Trophoblast cell (in vitro differentiated cells and primary cell): ENCODE measurements around the gene GSN.

Experiments used
- DNase-seq, 2 donors: peaks; one replicate each; pipeline ENCODE4 v3.0.0-alpha.2; 2016
- H2AFZ ChIP-seq: 2 replicates; pipeline ENCODE4 v1.6.1; 2013; ENCODE audit warnings: low read length, moderate library complexity, mild to moderate bottlenecking; ENCODE audit not compliant: insufficient read depth, poor library complexity
- H2AK5ac ChIP-seq: 2 replicates; pipeline ENCODE4 v1.6.1; 2013; ENCODE audit warnings: mild to moderate bottlenecking, low read length
- H2BK120ac ChIP-seq: 2 replicates; pipeline ENCODE4 v1.6.1; 2013; ENCODE audit warnings: low read length, mild to moderate bottlenecking, moderate library complexity; ENCODE audit not compliant: insufficient read depth, poor library complexity
- H2BK12ac ChIP-seq: 2 replicates; pipeline ENCODE4 v1.6.1; 2013; ENCODE audit warnings: mild to moderate bottlenecking, low read length, moderate library complexity
- H2BK5ac ChIP-seq: 2 replicates; pipeline ENCODE4 v1.6.1; 2013; ENCODE audit warnings: low read length, low read depth, moderate library complexity, mild to moderate bottlenecking; ENCODE audit not compliant: poor library complexity
- H3K14ac ChIP-seq: 2 replicates; pipeline ENCODE4 v1.6.1; 2013; ENCODE audit warnings: mild to moderate bottlenecking, low read length
- H3K18ac ChIP-seq: 2 replicates; pipeline ENCODE4 v1.6.1; 2013; ENCODE audit warnings: mild to moderate bottlenecking, low read length
- H3K23ac ChIP-seq: 2 replicates; pipeline ENCODE4 v1.6.1; 2013; ENCODE audit warnings: low read length
- H3K27ac ChIP-seq: 2 replicates; pipeline ENCODE4 v1.5.1; 2013; ENCODE audit warnings: low read depth, mild to moderate bottlenecking, inconsistent platforms, low read length, moderate library complexity
- H3K27me3 ChIP-seq: 2 replicates; pipeline ENCODE4 v1.6.1; 2013; ENCODE audit warnings: inconsistent platforms, mild to moderate bottlenecking, low read length, moderate library complexity; ENCODE audit not compliant: insufficient read depth
- H3K36me3 ChIP-seq, 2 experiments: 1 replicate in 1 of 2; 2 replicates in 1 of 2; pipeline ENCODE4 v1.6.1; 2013; ENCODE audit warnings: low read length in 2 of 2, mild to moderate bottlenecking in 2 of 2, moderate library complexity in 1 of 2; ENCODE audit not compliant: insufficient read depth in 2 of 2, control insufficient read depth in 1 of 2
- H3K4ac ChIP-seq: 2 replicates; pipeline ENCODE4 v1.6.1; 2013; ENCODE audit warnings: low read depth, mild to moderate bottlenecking, low read length, moderate library complexity
- H3K4me1 ChIP-seq, 2 experiments: 1 replicate in 1 of 2; 2 replicates in 1 of 2; pipeline ENCODE4 v1.6.1; 2013; ENCODE audit warnings: low read length in 2 of 2, mild to moderate bottlenecking in 2 of 2, moderate library complexity in 1 of 2; ENCODE audit not compliant: insufficient read depth in 2 of 2, control insufficient read depth in 1 of 2
- H3K4me2 ChIP-seq: 2 replicates; pipeline ENCODE4 v1.6.1; 2013; ENCODE audit warnings: inconsistent platforms, mild to moderate bottlenecking, low read length, moderate library complexity
- H3K4me3 ChIP-seq: 2 replicates; pipeline ENCODE4 v1.5.1; 2013; ENCODE audit warnings: mild to moderate bottlenecking, low read depth, low read length, inconsistent platforms
- H3K79me1 ChIP-seq: one replicate; pipeline ENCODE4 v1.6.1; 2013; ENCODE audit warnings: low read length
- H3K79me2 ChIP-seq: 2 replicates; pipeline ENCODE4 v1.6.1; 2013; ENCODE audit warnings: low read length, mild to moderate bottlenecking; ENCODE audit not compliant: control insufficient read depth, insufficient read depth, poor library complexity
- H3K9ac ChIP-seq: 2 replicates; pipeline ENCODE4 v1.6.1; 2013; ENCODE audit warnings: mild to moderate bottlenecking, low read length
- H3K9me3 ChIP-seq: 2 replicates; pipeline ENCODE4 v1.6.1; 2013; ENCODE audit warnings: low read depth, mild to moderate bottlenecking, control low read depth, inconsistent platforms, low read length; ENCODE audit not compliant: insufficient read depth
- H4K12ac ChIP-seq: 2 replicates; pipeline ENCODE4 v1.6.1; 2013; ENCODE audit warnings: low read depth, mild to moderate bottlenecking, low read length, moderate library complexity
- H4K8ac ChIP-seq: 2 replicates; pipeline ENCODE4 v1.6.1; 2013; ENCODE audit warnings: low read depth, mild to moderate bottlenecking, low read length, moderate library complexity
- H4K91ac ChIP-seq: one replicate; pipeline ENCODE4 v1.6.1; 2013; ENCODE audit warnings: low read depth, mild to moderate bottlenecking, low read length, moderate library complexity
- WGBS: extraction: QIAGEN DNeasy Blood & Tissue Kit; methylation state at CpG from one replicate; pipeline ENCODE4 v1.1.7; 2013; ENCODE audit warnings: missing lambda C conversion rate; ENCODE audit not compliant: insufficient read length, insufficient coverage; ENCODE audit errors: extremely low coverage; 5-methylcytosine and 5-hydroxymethylcytosine counted together

The GSN gene

DNA sequence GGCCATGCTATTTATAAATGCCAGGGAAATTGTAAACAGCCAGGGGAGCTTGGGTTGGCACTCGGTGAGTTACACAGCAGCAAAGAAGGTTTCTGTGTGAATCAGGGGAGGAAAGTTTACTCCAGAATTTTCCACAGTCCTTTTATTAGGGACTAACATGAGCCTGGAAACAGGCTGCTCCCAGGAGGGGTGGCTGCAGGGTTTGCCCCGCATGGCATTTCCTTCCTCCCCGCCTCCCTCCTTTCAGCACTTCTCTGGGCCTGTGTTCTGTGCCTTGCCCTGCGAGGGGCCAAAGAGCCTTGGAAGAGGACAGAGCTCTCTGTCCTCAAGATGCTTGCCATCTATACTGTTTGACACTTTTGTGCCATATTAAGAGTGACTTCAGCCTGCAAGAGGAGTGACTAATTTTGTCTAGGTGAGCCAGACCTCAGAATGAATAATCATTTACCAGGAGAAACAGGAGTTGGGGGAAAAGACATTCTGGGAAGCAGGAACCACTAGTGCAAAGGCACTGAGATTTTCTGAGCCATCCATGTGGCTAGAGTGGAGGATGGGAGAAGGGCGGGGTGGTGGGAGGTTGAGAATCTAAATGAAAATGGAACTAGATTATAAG is 1.8 kb downstream of the GSN start:
- peak in 1 of 2 donors; percentile 16 for DNase-seq
- Histone ChIP-seq H3K79me1 (peaks cover 18% of the 10 kb centered on the region), H3K4me1 (peaks cover 25 to 41% of the 10 kb centered on the region in 2 experiments), H4K12ac (peak overlapping the region; percentile 47), H3K9me3 (peaks cover 4% of the 10 kb centered on the region), H3K4ac (no peak overlapping the region), H3K18ac (peak overlapping the region; percentile 90), H3K23ac (no peak overlapping the region), H2AFZ (no peak overlapping the region), H3K9ac (no peak overlapping the region), H4K8ac (no peak overlapping the region), H3K27ac (peak overlapping the region; percentile 16), H4K91ac (peak overlapping the region; percentile 36), H2BK12ac (no peak overlapping the region), H3K36me3 (no peaks in the 10 kb centered on the region), H3K4me3 (no peak overlapping the region), H3K14ac (no peak overlapping the region), H2BK5ac (no peak overlapping the region), H2AK5ac (no peak overlapping the region), H3K79me2 (peaks cover 5% of the 10 kb centered on the region), H2BK120ac (no peak overlapping the region), H3K4me2 (peak overlapping the region; percentile 97), H3K27me3 (no peaks in the 10 kb centered on the region)
- 100% methylated on average over 1 of the region's 5 CpGs for WGBS

DNA sequence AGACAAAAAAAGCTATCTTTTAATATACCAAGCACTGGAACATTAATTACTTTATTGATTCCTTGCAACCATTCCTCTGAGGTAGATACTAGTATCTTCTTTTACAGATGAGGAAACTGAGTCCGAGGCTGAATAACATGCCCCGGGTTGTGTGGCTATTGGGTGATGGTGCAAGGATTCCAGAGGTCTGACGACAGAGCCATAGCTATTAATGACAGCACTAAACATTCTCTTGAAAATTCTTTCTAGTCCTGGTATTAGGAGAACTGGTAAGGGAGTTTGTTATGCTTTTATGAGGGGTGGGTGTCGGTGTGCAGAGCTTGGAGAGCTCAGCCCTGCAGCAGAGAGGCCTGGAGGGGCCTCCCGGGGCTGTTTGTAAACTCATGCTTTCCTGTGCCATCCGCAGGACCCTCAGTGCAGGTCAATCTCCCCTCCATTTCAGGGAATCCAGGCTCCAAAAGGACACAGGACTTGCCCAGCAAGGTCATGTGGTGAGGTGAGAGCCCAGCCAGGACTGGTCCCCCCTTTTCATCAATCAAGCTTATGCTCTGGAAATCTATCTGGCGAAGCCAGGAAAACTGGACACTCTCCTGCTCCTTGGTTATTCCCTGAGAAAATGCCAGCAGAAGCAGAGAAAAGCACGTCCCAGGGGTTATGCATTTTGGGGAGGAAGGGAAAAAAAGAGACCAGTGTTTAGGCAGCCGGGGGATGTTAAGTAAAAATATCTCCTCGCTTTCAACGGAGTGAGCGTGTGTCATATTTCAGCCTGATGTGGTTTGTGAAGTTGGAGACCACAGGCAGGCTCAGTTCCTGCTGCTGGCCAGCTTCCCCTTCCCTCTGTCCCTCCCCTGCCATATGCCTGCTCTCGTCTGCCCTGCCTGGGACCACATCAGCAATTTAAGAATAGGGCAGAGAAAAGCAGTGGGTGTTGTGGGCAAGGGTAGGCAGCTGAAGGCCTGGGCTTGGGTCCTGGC is 3.7 kb downstream of the GSN start:
- Histone ChIP-seq H2BK12ac (no peak overlapping the region), H3K4me3 (no peak overlapping the region)
- DNase-seq, result peak; percentile 60 to 74

DNA sequence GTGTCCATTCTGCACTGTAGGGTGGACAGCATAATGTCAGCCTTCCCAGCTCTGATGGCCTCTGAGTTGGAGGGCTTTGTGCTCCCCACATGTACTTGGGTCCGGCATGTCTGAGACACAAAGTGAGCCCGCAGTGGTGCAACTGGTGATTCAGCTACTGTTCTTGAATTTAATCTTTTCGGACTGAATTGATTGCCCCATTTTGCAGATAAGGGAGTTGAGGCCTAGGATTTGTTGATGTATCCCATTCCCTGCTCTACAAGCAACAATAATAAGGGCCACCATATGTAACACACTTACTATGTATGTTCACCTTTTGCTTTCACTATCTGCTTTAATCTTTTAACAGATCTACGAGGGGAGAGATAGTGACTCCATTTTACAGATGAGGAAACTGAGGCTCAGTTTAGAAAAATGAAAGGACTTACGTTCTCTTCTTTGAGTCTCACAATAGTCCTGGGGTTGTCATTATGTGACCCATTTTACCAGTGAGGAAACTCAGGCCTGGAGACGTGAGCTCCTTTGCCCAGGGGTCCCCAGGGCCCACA is 4.5 kb downstream of the GSN start:
- Histone ChIP-seq H4K91ac (peak overlapping the region; percentile 23), H3K4me2 (no peak overlapping the region), H3K4ac (no peak overlapping the region), H2AK5ac (no peak overlapping the region), H3K79me2 (peaks cover 5% of the 10 kb centered on the region), H4K8ac (no peak overlapping the region), H3K36me3 (no peaks in the 10 kb centered on the region), H3K4me3 (no peak overlapping the region), H3K27me3 (no peaks in the 10 kb centered on the region), H3K9ac (no peak overlapping the region), H3K14ac (peak overlapping the region; percentile 32), H2AFZ (no peak overlapping the region), H2BK120ac (no peak overlapping the region), H2BK5ac (peak overlapping the region; percentile 41), H3K27ac (peak overlapping the region; percentile 2), H3K9me3 (peaks cover 4% of the 10 kb centered on the region), H2BK12ac (no peak overlapping the region), H3K23ac (no peak overlapping the region), H3K79me1 (peaks cover 18% of the 10 kb centered on the region), H3K4me1 (peaks cover 25 to 39% of the 10 kb centered on the region in 2 experiments), H3K18ac (peak overlapping the region; percentile 46), H4K12ac (no peak overlapping the region)
- peak in 1 of 2 donors; percentile 9 for DNase-seq
- no CpG with 5 or more reads among the region's 6 CpGs for WGBS

More for the DNA sequence above, 3.7 kb downstream of the GSN start:
- Histone ChIP-seq H4K12ac (no peak overlapping the region), H4K91ac (peak overlapping the region; percentile 23), H3K4me2 (peak overlapping the region; percentile 18), H4K8ac (no peak overlapping the region), H3K36me3 (no peaks in the 10 kb centered on the region), H3K14ac (peak overlapping the region; percentile 32), H3K9me3 (peaks cover 4% of the 10 kb centered on the region), H2AFZ (no peak overlapping the region), H2BK120ac (no peak overlapping the region), H3K79me2 (peaks cover 5% of the 10 kb centered on the region), H2BK5ac (peak overlapping the region; percentile 41), H3K27ac (peak overlapping the region; percentile 53), H3K79me1 (peaks cover 18% of the 10 kb centered on the region), H2AK5ac (no peak overlapping the region), H3K4me1 (peaks cover 25 to 41% of the 10 kb centered on the region in 2 experiments), H3K27me3 (no peaks in the 10 kb centered on the region), H3K18ac (peak overlapping the region; percentile 21), H3K9ac (no peak overlapping the region), H3K4ac (no peak overlapping the region), H3K23ac (no peak overlapping the region)
- no CpG with 5 or more reads among the region's 13 CpGs for WGBS

DNA sequence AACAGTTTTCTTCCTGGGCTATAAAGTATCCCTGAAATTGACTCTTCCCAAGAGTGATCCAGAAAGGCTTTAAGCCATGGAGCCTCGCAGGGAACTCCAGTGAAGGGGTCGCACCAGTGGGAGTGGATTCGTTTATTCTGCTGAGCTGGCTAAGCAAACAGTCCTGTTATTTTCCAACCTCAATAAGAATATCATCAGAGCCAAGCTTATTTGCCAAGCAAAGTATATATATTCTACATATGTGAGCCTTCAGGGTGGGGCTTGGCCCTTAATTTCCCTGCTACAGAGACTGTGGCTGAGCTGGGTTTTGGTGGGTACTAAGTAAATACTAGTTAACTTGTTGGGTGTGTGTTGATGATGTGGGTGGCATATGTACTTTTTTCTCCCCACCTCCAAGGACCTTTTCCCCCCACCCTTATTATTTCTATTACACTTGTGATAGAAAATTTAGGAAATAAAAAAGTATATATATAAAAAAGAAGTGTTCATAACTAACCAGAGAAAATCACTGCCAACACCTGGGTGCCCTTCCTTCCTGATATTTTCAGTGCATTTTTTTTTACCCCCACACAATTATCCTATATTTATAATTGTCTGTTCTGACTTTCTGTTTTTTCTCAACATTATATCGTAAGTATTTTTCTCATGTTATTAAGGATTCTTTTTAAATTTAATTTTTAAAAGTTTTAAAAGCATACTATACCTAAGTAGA is 5.3 kb downstream of the GSN start:
- H3K36me3 ChIP-seq, result no peaks in the 10 kb centered on the region
- no peak overlapping the region for H4K8ac ChIP-seq
- WGBS, result no CpG with 5 or more reads among the region's 4 CpGs
- no peak overlapping the region for H2BK12ac ChIP-seq
- no peak overlapping the region for H2AK5ac ChIP-seq
- no peak overlapping the region for H2AFZ ChIP-seq
- peaks cover 2% of the 10 kb centered on the region for H3K79me2 ChIP-seq
- no peak overlapping the region for H4K91ac ChIP-seq
- no peak overlapping the region for H3K23ac ChIP-seq
- no peak overlapping the region for H3K27ac ChIP-seq
- H3K14ac ChIP-seq, result no peak overlapping the region
- H2BK5ac ChIP-seq, result no peak overlapping the region
- H3K4me3 ChIP-seq, result no peak overlapping the region
- H4K12ac ChIP-seq, result no peak overlapping the region
- DNase-seq, result no peak
- H2BK120ac ChIP-seq, result no peak overlapping the region
- no peak overlapping the region for H3K9ac ChIP-seq
- peak overlapping the region; percentile 46 for H3K18ac ChIP-seq
- H3K79me1 ChIP-seq, result peaks cover 18% of the 10 kb centered on the region
- peaks cover 28 to 39% of the 10 kb centered on the region in 2 experiments for H3K4me1 ChIP-seq
- H3K9me3 ChIP-seq, result peaks cover 2% of the 10 kb centered on the region
- H3K4me2 ChIP-seq, result no peak overlapping the region
- H3K4ac ChIP-seq, result no peak overlapping the region
- H3K27me3 ChIP-seq, result no peaks in the 10 kb centered on the region
